Skeletal muscle satellite cell (primary cell): Measurements from ENCODE around the gene ZBTB7B.

Experiments
- H3K27me3 ChIP-seq: 2 replicates; pipeline ENCODE4 v1.7.0; 2013; ENCODE audit warnings: low read length; ENCODE audit not compliant: control insufficient read depth, insufficient read depth
- H3K36me3 ChIP-seq: 2 replicates; pipeline ENCODE4 v1.7.0; 2013; ENCODE audit warnings: mild to moderate bottlenecking, control low read depth, low read length; ENCODE audit not compliant: insufficient read depth
- H3K4me1 ChIP-seq: 2 replicates; pipeline ENCODE4 v1.7.0; 2013; ENCODE audit warnings: low read length; ENCODE audit not compliant: control insufficient read depth, insufficient read depth
- H3K4me2 ChIP-seq: 2 replicates; pipeline ENCODE4 v1.7.0; 2013; ENCODE audit warnings: mild to moderate bottlenecking, low read length
- H3K4me3 ChIP-seq: 2 replicates; pipeline ENCODE4 v1.7.0; 2013; ENCODE audit warnings: low read length
- H3K9ac ChIP-seq: 2 replicates; pipeline ENCODE4 v1.7.0; 2013; ENCODE audit warnings: mild to moderate bottlenecking, low read depth, low read length, moderate library complexity
- H3K9me3 ChIP-seq: replicated peaks from 2 replicates; pipeline ENCODE4 v1.7.0; 2013; ENCODE audit warnings: mild to moderate bottlenecking, control low read depth, low read length

The ZBTB7B gene

DNA sequence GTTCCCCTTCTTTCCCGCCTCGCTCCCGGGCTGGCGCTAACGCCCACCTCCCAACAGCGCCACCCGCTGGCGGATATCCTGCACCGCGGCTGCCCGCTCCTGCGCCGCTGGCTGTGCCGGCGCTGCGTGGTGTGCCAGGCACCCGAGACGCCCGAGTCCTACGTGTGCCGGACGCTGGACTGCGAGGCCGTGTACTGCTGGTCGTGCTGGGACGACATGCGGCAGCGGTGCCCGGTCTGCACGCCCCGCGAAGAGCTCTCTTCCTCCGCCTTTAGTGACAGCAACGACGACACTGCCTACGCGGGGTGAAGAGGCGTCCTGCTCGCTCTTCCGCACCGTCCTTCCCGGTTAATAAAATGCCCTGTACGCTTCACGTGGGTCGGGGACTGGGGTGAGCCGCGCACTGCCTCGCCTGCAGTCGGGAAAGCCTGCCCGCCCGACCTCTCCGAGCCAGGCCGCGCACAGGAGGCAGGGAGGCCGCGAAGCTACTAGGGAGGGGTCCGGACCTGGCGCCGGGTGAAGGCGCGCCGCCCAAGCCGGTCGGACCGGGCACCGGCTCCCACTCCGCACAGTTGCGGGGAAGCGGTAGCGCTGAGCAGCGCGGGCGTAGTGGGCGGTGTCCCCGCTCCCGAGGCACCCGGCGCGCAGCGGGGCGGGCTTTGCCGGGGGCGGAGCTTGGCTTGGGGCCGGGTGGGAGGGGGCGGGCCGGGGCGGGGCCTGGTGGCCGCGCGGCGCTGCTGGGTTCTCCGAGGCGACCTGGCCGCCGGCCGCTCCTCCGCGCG is 48.1 kb downstream of the ZBTB7B start, which contains the start of gene ADAM15:
Gene ADAM15 (plus strand): TSS at position 757 of the 782 bp plus-strand sequence. CDS start 71 bp downstream, outside the sequence.
- Histone ChIP-seq H3K36me3 (peaks cover 17% of the 10 kb centered on the region), H3K4me1 (peaks cover 27% of the 10 kb centered on the region), H3K9ac (peak within 1 kb of the TSS; percentile 84), H3K9me3 (no peaks in the 10 kb centered on the region), H3K4me2 (peak within 1 kb of the TSS; percentile 97), H3K27me3 (no peaks in the 10 kb centered on the region), H3K4me3 (peak within 1 kb of the TSS; percentile 84)

DNA sequence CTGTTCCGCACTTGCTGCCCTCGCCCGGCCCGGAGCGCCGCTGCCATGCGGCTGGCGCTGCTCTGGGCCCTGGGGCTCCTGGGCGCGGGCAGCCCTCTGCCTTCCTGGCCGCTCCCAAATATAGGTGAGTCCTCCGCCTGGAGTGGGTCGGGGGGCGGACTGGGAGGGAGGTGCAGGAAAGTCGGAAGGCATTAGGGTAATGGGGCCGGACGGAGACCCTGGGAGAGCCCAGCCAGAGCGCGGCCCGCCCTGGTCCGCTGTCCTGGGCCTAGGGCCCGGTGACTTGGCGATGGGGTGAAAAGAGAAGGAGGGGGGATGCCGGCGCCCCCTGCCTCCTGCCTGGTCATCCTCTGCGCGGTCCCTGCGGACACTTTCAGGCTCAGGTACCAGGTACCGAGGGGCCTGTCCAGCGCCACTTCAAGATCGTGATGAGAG is 48.8 kb downstream of the ZBTB7B start:
- H3K27me3 ChIP-seq = no peaks in the 10 kb centered on the region
- no peaks in the 10 kb centered on the region for H3K9me3 ChIP-seq
- peaks cover 23% of the 10 kb centered on the region for H3K36me3 ChIP-seq
- H3K4me3 ChIP-seq = peak overlapping the region; percentile 84
- H3K4me1 ChIP-seq = peaks cover 27% of the 10 kb centered on the region
- peak overlapping the region; percentile 84 for H3K9ac ChIP-seq
- H3K4me2 ChIP-seq = peak overlapping the region; percentile 97

DNA sequence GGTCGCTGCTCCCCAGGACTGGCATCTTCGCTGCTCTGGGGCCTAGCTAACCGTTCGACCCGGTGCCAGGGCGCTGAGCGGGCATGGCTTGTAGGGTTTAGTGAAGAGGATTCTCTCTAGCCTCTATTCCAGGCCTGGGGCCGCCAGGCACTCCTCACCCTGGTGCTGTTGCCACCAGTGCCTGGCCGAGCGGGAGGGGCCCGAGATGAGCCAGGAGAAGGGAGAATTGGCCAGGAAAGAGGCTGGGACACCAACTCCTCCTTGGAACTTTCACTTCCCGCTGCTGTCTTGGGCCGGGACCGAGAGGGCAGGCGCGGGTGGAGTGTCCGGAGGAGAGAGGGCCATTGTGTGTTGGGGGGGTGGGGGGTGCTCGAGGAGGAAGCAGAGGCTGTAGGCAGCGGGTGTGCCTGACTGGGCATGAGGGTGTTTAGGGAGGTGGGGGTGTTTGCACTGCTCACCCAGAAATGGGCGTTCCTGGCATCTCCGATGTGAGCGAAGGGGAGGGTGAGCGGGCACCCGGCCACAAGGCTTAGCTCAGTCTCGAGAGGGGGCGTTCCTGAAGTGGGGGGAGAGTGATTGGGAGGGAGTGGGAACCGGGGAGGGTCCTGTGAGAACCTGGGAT is 49.3 kb downstream of the ZBTB7B start:
- Histone ChIP-seq H3K36me3 (peaks cover 28% of the 10 kb centered on the region), H3K4me3 (peak overlapping the region; percentile 84), H3K4me2 (peak overlapping the region; percentile 97), H3K27me3 (no peaks in the 10 kb centered on the region), H3K9ac (peak overlapping the region; percentile 84), H3K4me1 (peaks cover 27% of the 10 kb centered on the region), H3K9me3 (no peaks in the 10 kb centered on the region)

DNA sequence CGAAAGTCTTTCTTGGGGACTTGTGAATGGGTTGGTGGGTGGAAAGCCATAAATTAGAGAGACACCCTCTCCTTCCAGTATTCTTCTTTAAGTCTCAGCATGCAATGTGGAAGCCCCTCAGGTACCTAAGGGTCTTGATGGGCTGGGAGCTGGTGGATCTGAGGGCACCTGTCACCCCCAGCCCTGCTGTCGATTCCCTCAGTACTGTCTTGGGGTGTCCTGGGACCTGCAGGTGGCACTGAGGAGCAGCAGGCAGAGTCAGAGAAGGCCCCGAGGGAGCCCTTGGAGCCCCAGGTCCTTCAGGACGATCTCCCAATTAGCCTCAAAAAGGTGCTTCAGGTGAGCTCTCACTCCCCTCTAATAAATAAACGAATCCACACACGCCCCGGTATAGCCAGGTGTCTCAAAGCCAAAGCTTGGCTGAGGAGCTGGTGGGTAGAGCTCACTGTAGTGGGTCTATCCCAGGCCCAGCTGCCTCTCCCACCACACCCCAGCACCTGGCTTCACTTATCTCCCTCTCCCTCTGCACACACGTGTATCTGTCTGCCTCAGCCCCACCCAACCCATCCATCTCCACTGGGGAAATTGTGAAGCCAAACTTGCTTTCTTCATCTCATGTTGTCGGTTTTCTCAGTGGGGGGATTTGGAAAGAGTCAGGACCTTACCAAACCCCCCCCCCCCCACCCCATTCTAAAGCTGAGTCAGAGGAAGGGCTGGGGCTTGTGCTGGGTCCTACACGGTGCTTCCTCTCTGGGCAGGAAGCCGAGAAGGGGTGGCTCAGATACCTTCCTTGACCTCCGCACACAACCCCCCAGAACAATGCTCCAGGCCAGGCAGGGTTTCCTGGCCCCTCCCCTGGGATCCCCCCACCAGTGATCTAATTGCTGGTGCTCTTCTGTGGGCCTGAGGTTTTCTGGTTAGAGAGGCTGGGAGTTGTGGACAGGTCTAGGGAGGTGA is 50.1 kb downstream of the ZBTB7B start:
- peak overlapping the region; percentile 84 for H3K9ac ChIP-seq
- peak overlapping the region; percentile 97 for H3K4me2 ChIP-seq
- H3K4me3 ChIP-seq = peak overlapping the region; percentile 84
- no peaks in the 10 kb centered on the region for H3K27me3 ChIP-seq
- peaks cover 36% of the 10 kb centered on the region for H3K36me3 ChIP-seq
- H3K9me3 ChIP-seq = no peaks in the 10 kb centered on the region
- peaks cover 27% of the 10 kb centered on the region for H3K4me1 ChIP-seq

DNA sequence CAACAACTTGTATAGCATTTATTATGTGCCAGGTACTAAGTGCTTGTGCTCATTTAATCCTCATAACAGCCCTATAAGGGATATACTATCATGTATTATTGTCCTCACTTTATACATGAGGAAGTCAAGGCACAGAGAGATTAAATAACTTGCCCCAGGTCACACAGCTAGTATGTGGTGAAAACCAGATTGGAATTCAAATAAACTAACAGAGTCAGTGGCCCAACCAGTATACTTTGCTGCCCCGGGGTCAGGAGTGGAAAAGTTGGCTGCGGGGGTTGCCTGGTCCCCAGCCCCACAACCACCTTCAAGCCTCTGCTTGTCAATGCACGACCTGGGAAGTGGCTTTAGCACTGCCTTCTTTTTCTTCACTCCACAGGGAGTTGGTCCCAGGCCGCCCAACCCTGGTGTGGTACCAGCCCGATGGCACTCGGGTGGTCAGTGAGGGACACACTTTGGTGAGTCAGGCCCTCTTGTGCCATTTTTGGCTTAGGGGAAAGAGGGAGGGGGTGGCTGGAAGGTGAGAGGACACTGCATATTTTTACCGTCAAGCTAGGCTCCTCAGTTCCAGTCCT is 51.0 kb downstream of the ZBTB7B start:
- no peak overlapping the region for H3K4me3 ChIP-seq
- H3K4me1 ChIP-seq = peaks cover 27% of the 10 kb centered on the region
- H3K4me2 ChIP-seq = no peak overlapping the region
- H3K27me3 ChIP-seq = no peaks in the 10 kb centered on the region
- H3K9ac ChIP-seq = no peak overlapping the region
- H3K36me3 ChIP-seq = peaks cover 45% of the 10 kb centered on the region
- H3K9me3 ChIP-seq = no peaks in the 10 kb centered on the region

DNA sequence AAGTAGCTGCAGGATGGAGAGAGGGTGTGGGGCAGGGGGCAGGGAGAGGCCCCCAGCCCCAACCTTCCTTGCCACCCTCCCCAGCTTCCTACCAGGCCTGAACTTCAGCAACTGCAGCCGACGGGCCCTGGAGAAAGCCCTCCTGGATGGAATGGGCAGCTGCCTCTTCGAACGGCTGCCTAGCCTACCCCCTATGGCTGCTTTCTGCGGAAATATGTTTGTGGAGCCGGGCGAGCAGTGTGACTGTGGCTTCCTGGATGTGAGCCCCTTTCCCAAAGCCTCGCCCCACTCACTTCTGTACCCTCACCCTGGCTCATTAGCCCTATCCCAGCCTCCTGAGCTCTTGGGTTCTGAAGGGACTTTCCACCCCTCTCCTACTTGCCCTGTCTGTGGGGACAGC is 54.5 kb downstream of the ZBTB7B start:
- H3K4me3 ChIP-seq = no peak overlapping the region
- peaks cover 16% of the 10 kb centered on the region for H3K4me1 ChIP-seq
- no peak overlapping the region for H3K4me2 ChIP-seq
- H3K9me3 ChIP-seq = no peaks in the 10 kb centered on the region
- H3K36me3 ChIP-seq = peaks cover 54% of the 10 kb centered on the region
- H3K9ac ChIP-seq = no peak overlapping the region
- H3K27me3 ChIP-seq = no peaks in the 10 kb centered on the region

DNA sequence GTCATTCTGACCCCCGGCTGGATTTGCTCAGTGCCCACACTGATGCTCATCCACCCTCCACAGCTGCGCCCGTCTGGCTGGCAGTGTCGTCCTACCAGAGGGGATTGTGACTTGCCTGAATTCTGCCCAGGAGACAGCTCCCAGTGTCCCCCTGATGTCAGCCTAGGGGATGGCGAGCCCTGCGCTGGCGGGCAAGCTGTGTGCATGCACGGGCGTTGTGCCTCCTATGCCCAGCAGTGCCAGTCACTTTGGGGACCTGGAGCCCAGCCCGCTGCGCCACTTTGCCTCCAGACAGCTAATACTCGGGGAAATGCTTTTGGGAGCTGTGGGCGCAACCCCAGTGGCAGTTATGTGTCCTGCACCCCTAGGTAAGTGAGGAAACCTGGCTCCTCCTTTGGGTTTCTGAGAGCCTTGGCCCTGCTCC is 55.2 kb downstream of the ZBTB7B start:
- no peaks in the 10 kb centered on the region for H3K9me3 ChIP-seq

DNA sequence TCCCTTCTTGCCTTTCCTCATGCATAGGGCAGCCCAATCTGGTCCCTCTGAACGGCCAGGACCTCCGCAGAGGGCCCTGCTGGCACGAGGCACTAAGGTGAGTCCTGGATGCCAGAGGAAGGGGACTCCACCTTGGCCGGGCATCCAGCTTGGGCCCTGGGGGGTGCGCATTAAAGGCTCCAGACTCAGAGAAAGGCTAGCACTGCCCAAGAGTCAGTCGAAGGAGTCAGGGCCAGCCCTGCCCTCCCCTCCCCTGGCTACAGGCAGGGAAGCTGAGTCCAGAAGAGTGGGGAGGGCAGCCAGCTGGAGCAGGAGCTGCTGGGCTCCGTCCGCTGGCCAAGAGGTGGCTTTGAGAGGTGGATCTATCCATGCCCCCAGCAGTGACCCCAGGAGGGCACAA is 58.1 kb downstream of the ZBTB7B start:
- Histone ChIP-seq H3K4me2 (no peak overlapping the region), H3K9me3 (no peaks in the 10 kb centered on the region), H3K4me3 (no peak overlapping the region), H3K9ac (no peak overlapping the region), H3K4me1 (peaks cover 14% of the 10 kb centered on the region), H3K36me3 (peaks cover 37% of the 10 kb centered on the region), H3K27me3 (no peaks in the 10 kb centered on the region)

More for the DNA sequence above, 55.2 kb downstream of the ZBTB7B start:
- Histone ChIP-seq H3K4me3 (no peak overlapping the region), H3K9ac (no peak overlapping the region), H3K4me2 (no peak overlapping the region), H3K27me3 (no peaks in the 10 kb centered on the region), H3K36me3 (peaks cover 54% of the 10 kb centered on the region), H3K4me1 (peaks cover 12% of the 10 kb centered on the region)

DNA sequence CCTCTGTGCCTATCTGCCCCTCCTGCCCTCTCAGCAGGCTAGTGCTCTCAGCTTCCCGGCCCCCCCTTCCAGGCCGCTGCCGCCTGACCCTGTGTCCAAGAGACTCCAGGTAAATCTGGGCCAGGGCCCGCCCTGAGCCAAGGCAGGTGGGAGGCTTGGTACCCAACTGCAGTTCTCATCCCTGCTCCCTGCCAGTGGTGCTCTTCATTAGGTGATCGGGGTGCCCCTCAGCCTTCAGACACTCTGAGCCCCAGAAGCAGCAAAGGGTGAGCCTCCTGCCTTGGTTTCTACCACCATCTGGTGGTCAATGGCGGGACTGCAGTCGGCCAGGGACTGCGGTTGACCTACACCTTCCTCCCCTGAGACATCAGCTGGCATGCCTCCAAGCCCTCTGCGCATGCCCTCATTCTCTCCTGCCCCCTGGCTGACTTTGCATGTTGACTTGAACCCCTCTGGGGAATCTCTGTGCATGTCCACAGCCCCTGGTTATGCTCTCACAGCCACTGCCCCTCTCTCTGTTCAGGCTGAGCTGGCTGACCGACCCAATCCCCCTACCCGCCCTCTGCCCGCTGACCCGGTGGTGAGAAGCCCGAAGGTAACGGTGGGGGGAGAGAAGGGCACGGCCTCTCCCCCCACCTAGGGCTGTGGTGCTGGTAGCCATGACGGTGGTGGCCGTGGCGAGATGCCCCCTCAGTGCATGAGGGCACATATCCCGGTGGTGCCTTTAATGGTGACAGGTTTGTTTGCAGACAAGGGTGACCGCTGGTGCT is 59.0 kb downstream of the ZBTB7B start:
- H3K4me3 ChIP-seq = no peak overlapping the region
- H3K27me3 ChIP-seq = no peaks in the 10 kb centered on the region
- H3K36me3 ChIP-seq = peaks cover 29% of the 10 kb centered on the region
- H3K9ac ChIP-seq = no peak overlapping the region
- peaks cover 14% of the 10 kb centered on the region for H3K4me1 ChIP-seq
- no peak overlapping the region for H3K4me2 ChIP-seq
- H3K9me3 ChIP-seq = no peaks in the 10 kb centered on the region

DNA sequence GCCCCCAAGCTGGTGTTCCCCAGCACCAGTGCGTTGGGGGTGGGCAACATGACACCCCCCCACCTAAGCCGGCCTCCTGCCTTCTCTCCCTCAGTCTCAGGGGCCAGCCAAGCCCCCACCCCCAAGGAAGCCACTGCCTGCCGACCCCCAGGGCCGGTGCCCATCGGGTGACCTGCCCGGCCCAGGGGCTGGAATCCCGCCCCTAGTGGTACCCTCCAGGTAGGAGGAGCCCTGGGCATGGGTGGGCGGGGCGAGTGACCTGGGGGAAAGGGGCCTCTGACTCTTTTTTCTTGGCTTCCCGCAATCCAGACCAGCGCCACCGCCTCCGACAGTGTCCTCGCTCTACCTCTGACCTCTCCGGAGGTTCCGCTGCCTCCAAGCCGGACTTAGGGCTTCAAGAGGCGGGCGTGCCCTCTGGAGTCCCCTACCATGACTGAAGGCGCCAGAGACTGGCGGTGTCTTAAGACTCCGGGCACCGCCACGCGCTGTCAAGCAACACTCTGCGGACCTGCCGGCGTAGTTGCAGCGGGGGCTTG is 59.6 kb downstream of the ZBTB7B start:
- no peak overlapping the region for H3K4me2 ChIP-seq
- no peaks in the 10 kb centered on the region for H3K9me3 ChIP-seq
- no peak overlapping the region for H3K9ac ChIP-seq
- peaks cover 23% of the 10 kb centered on the region for H3K36me3 ChIP-seq
- no peaks in the 10 kb centered on the region for H3K27me3 ChIP-seq
- H3K4me3 ChIP-seq = no peak overlapping the region
- peaks cover 14% of the 10 kb centered on the region for H3K4me1 ChIP-seq
